ENCODE results near the gene SMURF1. TPM values are rescaled to one million over a fixed set of nuclear protein-coding genes. Genes with fewer than 3 reads are reported as not detected.

Gene SMURF1
- total RNA-seq, 1 experiment from 2014 or later = 42.5 TPM

- no peak for DNase-seq (ENCODE audit: low read depth)
Measured at GRCh38 chr7:98990356-98990755, 153.6 kb downstream of the SMURF1 start.

- DNase-seq (ENCODE audit: low read depth) = no peak
Measured at GRCh38 chr7:98988641-98989040, 155.3 kb downstream of the SMURF1 start.

GRCh38 chr7:98985945-98986344 is 158.0 kb downstream of the SMURF1 start:
- no peak for DNase-seq (ENCODE audit: low read depth)

GRCh38 chr7:98985406-98985805 is 158.5 kb downstream of the SMURF1 start:
- no peak for DNase-seq (ENCODE audit: low read depth)

- no peak for DNase-seq (ENCODE audit: low read depth)
Measured at GRCh38 chr7:98984126-98984525, 159.8 kb downstream of the SMURF1 start.

- DNase-seq (ENCODE audit: low read depth) = no peak
Measured at GRCh38 chr7:98982686-98983085, 161.2 kb downstream of the SMURF1 start.

- no peak for DNase-seq (ENCODE audit: low read depth)
Measured at GRCh38 chr7:98981701-98982100, 162.2 kb downstream of the SMURF1 start.

- DNase-seq (ENCODE audit: low read depth) = no peak
Measured at GRCh38 chr7:98978672-98979071, 165.2 kb downstream of the SMURF1 start.

Other genes starting within 250 kb of the SMURF1 start
- not detected in 2 replicates for gene KPNA7, start 64.0 kb upstream of the SMURF1 start, total RNA-seq (2014; rRNA removed; shearing (Covaris generic))
- gene MYH16, start 128.7 kb upstream of the SMURF1 start, total RNA-seq (2014; rRNA removed; shearing (Covaris generic)) = 0.51 TPM in 1 of 2 replicates, not detected in the other
- gene ARPC1A, start 181.8 kb upstream of the SMURF1 start, total RNA-seq (2014; rRNA removed; shearing (Covaris generic)) = 291 and 326 TPM in 2 replicates
- 377 and 446 TPM in 2 replicates for gene ARPC1B, start 230.6 kb upstream of the SMURF1 start, total RNA-seq (2014; rRNA removed; shearing (Covaris generic))